Pulmonary artery endothelial cell (primary cell): ENCODE measurements around the gene ESPN. TPM values are rescaled to one million over a fixed set of nuclear protein-coding genes. Genes with fewer than 3 reads are reported as not detected.
"Not testable (repeated sequence)": the region's sequence is repeated elsewhere in the genome, so short reads cannot be mapped to it uniquely, and the experiment has no call there.

Experiments
- DNase-seq: peaks from one replicate; pipeline ENCODE4 v3.0.0-alpha.2; 2011; ENCODE audit warnings: low read depth, low spot score
- total RNA-seq: library from RNA; depleted of rRNA; stranded (reverse); fragments of >200 nt; gene quantifications from 2 replicates; pipeline ENCODE4 v1.2.3, GENCODE V29; 2014

Gene ESPN
- total RNA-seq, 1 donor from 2014 or later: 0.79 TPM

DNA sequence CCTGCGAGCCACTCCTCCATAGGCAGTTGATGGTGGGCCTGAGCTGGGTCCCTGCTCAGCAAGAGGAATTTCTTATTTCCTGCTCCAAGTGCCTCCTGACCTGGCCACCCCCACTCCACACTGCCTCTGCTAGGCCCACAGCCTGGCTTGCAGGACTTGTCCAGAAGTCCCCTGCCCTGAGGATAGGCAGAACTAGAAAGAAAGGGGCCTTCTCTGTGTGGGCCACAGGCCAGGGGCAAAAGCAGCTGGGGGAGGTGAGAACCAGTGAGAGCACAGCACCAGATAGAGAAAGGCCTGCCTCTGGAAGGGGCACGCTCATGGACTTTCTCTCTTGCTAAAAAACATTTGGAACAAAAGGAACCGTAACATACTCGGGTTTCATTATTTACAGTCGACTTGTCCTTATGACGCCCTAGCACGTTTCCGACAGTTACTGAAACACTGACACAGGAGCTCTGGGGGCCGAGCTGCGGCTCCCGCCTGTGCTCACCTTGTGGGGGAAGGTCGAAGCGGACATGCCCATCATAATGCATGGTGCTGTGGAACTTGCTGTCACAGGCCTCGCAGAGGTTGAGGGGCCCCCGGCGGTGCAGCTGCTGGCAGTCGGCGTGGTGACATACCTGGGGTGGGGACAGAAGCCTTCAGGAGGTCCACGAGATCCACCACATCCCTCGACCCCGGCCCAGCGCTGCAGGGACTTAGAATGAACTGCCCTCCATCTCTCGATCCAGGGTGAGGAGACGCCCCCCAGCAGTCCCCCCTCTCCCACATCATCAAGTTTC lies 52.7 kb downstream of the ESPN start:
- DNase-seq: no peak

DNA sequence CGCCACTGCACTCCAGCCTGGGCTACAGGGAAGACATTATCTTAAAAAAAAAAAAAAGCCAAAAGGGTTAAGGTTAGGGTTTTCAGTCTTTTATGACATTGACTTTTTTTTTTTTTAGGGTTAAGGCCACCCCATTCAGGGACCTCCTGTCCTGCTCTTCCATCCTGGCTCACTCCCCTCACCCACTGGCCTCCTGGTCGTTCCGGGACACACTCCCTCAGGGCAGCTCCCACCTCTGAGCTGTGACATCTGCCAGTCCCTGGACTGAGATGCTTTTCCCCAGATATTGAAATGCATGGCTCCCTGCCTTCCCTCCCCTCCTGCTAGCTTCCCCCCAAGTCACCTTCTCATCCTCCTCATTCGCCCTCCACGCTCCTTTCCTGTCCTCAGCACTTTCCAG lies 57.2 kb downstream of the ESPN start:
- DNase-seq: no peak

DNA sequence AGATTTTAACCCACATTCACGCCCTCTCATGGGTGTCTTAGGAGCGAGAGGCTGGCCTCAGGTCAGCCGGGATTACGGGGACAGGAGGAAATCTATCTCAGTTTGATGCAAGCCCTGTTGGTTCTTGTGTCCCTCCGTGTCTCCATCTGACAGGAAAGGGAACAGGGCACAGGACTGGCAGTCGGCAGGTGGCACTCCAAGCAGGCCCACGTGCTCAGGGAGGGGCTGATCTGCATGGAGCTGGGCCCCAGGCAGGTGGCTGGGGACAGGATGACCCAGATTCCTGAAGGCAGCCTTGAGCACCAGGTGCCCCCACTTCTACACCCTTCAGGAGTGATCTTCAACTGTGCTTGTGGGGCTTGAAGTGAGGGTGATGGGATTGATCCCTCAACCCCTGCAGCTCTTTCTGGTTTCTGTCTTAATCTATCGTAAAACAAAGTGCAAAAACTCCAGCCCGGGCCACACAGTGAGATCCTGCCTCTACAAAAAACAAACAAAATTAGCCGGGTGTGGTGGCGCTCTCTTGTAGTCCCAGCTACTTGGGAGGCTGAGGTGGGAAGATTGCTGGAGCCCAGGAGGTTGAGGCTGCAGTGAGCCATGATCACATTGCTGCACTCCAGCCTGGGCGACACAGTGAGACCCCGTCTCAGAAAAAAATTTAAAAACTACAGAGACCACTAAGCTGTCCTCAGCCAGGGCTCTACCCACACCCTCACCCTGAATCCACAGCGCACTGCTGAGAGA lies 58.6 kb downstream of the ESPN start:
- DNase-seq: no peak

DNA sequence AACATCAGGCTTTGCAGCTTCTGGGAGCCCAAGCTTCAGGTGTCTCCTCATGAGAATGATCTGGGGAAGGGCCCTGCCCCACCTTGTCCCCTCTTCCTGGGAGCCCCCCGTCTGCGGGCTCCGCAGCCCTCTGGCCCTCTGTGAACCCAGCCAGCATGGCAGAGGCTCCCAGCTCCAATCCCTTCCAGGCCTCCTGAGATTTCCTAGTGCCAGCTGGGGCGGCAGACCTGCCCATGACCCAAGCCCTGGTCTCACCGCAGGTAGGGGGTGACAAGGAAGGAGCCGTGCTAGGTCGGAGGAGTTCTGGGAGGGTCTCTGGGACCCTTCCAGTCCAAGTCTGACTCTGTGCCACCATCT lies 59.2 kb downstream of the ESPN start:
- no peak for DNase-seq

DNA sequence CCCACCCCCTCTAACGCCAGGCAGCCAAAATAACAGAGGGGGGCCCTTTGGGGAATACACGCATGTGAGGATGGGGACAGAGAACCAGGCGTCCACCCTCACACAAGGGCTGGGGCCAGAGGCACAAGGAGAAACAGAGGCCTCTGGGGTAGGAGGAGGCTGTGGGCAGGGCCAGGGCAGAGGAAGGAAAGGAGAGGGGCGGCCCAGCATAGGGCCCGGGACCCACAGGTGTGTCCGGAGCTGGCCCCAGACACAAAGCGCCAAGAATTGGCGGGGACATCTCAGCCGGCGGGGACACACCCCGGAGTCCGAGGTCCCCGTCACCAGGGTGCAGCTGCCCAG lies 60.2 kb downstream of the ESPN start:
- DNase-seq: no peak

DNA sequence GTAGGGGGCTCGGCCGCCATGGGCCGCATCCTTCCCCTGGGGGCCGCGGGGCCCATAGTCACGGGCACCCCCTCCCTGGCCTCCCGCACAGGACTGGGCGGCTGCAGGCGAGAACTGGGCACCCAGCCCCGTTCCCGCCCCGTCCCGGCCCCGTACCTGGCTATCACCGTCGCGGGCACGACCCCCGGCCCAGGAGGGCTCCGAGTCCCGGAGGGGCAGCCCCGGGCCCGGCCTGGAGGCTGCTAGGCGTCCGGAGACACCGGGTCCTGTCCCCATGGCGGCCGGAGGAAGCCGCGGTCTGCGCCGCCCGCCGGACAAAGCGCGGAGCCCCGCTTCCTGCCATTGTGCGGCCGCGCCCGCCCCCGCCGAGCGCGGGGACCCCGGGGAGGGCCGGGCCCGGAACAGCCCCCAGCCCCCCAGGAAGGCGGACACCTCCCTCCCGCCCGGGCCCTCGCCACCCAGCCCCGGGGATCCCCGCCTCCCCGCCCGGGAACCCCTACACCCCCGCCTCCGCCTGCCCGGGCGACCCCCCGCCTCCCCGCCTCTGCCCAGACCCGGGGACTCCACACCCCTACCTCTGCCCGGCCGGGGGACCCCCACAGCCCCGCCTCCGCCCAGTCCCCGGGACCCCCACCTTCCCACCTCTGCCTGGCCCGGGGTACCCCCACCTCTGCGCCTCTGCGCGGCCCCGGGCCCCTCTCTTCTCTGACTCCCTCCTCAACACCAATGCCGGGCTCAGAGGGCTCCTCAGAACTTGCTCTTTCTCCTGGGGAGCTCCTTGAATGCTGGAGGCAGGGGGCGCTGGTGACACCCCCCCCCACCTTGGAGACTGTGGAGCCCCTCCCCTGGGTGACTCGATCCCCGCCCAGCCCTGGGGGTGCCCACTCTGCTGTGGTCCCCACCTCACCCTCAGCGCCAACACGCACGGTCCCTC lies 60.9 kb downstream of the ESPN start:
- DNase-seq: no peak

DNA sequence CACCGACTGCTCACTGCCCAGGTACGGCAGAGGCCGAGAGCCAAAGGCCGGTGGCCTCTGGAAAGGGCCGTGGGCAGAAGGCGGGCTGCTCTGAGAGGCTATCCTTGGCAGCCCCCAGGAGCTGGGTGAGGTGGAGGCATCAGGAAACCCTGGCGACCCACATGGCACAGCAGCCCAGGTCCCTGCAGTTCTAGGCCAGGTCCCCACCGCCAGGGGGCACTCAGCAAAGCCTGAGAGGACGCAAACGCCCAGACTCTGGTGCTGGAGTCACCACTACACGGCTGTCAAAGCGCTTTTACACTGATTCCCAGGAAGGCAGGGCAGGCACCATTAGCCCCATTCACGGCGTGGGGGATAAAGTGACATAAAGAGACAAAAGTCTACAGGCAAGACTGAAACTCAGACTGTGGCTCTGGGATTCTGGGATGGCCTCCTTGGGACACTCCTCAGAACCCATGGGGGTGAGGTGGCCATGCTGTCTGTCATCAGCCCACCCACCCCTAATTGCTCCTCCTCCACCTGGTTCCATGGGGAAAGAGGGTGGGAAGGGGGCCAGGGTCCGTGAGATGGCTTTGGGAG lies 61.9 kb downstream of the ESPN start:
- peak; percentile 59 for DNase-seq

DNA sequence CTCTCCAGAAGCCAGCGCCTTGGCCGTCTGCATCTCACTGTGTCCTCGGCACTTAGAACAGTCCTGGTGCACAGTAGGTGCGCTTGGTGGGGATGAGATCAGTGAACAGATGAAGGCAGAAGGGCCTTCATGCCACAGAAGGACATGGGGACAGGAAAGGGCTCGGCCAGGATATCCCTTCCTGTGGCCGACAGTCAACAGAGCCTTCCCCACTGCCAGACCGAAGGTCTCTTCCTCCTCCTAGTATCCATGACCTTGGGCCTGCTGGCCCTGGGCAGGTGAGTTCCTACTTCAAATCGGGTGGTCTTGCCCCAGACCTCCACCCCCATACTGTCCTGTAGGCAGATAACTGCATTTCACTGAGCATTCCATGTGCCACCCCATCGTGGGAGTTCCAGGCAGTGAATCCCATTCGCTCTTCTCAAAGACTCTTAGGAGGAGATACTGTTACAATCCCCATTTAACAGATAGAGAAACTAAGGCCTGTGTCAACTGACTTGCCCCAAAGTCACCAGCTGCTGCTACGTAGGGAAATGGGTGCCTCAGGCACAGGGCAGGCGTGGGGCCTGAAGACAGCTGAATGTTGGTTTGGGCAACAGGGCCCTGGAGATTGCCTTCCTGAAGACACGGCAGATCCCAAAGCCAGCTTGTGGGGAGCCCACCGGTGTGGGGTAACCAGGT lies 63.4 kb downstream of the ESPN start:
- no peak for DNase-seq

DNA sequence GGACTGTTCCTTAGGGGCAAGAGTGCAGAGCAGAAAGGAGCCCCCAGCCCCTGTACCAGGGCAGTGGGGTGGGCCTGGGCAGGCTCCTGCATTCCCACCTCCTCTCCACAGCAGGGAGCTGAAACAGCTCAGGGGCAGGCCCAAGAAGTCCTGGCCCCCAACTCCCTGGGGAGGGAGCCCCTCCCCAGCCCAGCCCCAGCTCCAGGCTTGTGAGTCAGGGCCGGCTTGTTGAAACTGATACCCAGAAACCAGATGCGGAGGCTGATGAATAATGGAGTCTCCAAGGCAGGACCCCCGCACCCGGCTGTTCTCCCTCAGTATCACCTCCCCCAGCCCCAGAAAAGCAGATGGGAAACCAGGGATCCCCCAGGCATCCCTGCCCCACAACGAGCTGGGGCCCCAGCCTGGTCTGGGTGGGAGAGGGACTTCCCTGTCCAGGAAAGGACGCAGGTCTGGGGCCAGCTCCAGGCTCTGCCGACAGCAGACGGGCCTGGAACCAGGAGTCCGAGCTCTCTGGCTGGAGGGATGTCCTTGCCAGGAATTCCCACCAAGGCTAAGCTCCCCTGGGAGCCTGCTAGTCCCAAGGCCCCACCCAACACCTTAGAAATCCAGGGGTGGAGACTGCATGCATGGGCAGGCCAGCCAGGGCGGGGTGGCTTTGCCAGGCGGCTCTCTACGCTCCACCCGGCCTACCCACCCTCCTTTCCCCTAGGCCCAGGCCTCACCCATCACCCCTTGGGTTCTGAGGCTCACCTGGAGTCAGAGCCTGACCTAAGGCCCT lies 64.2 kb downstream of the ESPN start:
- no peak for DNase-seq

DNA sequence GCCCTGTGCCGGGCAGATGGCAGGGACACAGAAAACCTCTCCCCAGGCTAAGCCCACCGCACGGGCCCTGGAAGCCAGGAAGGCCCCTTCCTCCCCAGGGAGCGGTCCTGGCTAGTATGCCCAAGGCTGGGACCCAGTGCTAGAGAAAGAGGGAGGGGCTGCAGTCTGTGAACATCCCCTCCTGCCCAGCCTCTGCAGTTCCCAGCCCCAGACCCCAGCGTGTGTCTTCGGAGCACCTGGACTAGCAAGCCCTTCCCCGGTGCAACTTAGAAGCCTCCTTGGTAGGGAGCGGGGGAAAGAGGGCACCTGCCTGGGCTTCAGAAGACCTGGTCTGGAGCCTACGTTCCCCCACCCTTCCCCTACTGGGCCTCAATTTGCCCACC lies 64.8 kb downstream of the ESPN start:
- no peak for DNase-seq

DNA sequence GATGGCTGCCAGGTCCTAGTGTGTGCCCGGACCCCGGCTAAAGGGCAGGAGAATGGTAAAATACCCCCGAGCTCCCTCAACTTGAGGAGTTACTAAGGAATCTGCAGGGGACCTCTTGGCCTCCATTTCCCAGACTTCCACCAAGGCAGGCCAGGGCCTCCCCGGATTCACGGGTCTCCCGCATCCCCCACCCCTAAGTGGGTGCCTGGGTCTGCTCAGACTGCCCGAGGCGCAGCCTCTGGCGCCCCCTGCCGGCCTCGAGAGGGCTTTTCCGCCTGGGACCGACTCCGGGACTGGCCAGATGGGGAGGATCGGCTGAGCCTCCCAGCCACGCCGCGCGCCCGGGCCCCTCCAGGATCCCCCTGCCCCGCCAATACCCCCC lies 65.2 kb downstream of the ESPN start:
- peak; percentile 24 for DNase-seq

DNA sequence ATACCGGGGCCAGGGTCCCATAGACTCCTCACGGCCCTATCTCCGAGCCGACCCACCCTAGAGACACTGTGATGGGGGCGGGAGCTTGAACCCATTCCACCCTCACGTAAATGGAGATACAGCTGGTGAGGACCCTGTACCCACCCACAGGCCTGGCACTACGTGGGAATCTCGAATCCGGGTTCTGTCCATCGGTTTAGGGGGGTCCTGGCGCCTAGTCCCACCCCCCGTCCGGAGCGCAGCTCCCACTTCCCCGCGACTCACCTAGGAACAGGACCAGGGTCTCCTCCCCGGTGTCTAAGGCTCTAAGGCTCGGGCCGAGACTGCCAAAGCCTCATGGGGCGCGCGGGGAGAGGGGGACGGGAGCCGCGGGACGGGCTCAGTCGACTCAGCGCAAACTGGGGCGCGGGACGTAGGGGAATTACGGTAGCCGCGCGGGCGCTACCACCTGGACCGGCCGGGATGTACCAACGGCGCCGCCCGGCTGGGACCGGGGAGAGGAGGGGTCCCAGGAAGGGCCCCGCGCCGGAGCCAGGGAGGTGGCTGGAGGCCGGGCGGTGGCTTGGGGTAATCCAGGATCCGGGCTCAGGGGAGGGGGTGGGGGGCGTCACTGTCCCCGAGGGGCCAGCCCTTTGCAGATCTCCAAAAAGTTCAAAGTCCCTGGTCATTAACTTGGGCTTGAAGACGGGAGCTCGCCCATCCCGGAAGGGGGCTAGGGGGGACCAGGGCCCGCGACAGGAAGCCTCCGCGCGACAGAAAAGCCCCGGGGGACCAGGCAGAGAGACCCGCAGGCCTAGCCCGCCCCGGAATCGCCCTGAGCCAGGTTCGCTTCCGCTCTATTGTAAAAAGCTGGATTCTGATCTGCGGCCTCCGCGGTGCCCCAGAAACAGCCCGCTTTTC lies 65.9 kb downstream of the ESPN start:
- DNase-seq: peak; percentile 24

DNA sequence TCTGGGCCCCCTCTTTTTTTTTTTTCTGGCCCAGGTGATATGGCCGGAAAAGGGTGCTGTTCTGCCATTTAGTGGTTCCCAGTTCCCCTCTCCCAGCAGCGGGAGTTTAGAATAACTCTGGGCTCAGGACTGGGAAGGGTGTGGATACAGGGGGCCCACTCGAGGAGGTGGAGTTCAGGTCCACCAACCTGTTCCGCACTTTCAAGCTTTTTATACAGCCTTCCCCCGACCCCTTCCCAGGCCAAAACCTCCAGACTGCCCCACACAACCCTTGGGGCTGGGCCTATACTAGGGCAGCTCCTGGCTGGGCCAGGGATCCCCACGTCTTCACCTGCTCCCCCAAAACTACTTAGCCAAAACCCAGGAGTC lies 66.5 kb downstream of the ESPN start:
- no peak for DNase-seq

DNA sequence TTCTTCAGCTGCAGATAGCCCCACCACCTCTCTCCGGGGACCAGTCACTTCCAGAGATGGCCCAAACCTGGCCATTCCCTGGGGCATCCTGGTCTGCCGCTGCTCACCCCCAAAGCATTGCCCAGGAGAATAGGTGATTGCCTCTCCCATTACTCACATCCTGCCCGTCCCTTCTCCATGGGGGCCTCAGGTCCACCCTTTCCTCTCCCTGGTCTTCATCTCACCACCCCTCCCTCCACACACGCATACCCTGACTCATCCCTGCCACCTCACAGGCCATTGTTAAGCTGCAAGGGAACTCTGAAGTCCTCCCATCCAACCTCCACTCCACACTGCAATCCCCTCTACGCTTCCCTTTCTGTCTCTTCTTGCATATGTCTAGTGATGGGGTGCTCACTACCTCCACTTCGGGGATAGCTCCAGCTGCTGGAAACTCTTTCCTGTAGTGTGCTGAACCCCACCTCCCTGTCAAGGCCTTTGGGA lies 66.9 kb downstream of the ESPN start, which contains the start of gene PLEKHG5:
PLEKHG5 (minus strand) TSS at position 188 of the 483 bp plus-strand sequence. CDS start 14,096 bp downstream, outside the sequence.
- peak; percentile 60 for DNase-seq

DNA sequence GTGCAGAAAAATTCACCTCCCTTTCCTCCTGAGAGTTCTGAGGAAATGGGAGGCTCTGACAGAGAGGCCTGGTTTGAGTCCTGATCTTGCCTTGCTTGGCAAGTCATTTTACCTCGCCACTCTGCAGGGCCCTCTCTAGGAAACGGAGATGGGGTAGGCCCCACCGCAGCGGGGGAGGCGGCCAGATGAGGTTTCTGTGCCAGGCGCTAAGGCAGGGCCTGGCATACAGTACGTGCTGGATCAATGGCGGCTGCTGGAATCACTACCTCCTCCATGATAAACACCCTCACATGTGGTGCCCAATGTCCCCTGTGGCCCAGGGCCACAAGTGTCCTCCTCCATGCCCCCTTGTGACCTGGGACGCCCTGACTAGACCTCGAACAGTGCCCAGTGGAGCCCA lies 67.4 kb downstream of the ESPN start:
- DNase-seq: no peak

DNA sequence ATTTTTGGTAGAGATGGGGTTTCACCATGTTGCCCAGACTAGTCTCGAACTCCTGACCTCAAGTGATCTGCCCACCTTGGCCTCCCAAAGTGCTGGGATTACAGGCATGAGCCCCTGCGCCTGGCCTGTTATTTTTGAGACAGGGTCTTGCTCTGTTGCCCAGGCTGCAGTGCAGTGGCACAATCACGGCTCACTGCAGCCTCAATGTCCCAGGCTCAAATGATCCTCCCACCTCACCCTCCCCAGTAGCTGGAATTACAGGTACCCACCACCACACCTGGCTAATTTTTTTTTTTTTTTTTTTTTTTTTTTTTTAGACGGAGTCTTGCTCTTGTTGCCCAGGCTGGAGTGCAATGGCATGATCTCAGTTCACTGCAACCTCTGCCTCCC lies 69.3 kb downstream of the ESPN start:
- not testable (repeated sequence) for DNase-seq

DNA sequence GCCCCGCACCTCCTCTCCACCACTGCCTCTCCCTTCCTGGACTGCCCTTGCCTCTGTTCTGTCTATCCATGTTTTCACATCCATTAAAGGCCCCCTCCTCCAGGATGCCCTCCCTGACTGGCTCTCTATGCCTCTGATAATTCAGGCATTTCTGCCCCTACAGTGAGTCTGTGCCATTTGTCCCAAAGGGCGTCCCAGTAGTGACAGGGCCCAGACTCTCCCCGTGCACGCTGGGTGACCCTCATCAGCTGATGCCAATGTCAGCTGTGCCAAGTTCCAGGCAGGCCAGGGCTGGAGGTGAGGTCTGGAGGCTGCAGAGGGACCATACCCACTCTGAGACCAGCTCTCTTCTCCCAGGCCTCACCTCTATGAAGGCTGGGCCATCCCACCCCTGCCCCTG lies 70.1 kb downstream of the ESPN start:
- no peak for DNase-seq

DNA sequence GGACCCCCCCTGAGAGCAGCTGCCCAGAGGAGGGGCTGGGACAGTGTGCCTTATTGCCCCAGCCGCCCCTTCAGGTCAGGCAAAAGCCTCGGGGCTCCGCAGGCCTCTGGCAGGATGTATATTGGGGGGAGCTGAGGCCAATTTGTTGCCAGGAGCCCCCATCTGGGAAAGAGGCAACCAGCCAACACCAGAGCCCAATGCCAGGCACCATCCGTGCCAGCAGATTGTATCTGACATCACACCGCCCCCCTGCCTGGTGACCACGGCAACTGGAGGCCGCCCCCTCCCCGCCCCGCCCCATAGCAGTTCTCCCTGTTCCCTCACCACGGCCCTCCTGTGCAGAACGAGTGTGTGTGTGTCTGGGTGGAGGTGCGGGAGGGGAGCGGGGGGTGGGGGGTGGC lies 70.5 kb downstream of the ESPN start:
- no peak for DNase-seq
